Measurements from ENCODE around the gene SOX4. TPM values are rescaled to one million over a fixed set of nuclear protein-coding genes. Genes with fewer than 3 reads are reported as not detected.

SOX4 gene
- total RNA-seq, 6 experiments from 2014 or later: 0.81 to 22.5 (median 2.4) TPM

- ATAC-seq: no peak
- intact Hi-C loops (cut with DNase I): no loop called here
These were observed 11.6 kb downstream of the SOX4 start for GRCh38 chr6:21605166-21605565.

GRCh38 chr6:21608601-21609000, 15.1 kb downstream of the SOX4 start:
- Histone ChIP-seq H3K4me3 (no peak overlapping the region), H3K4me1 (no peaks in the 10 kb centered on the region), H3K27ac (no peak overlapping the region), H3K36me3 (no peaks in the 10 kb centered on the region), H3K27me3 (no peaks in the 10 kb centered on the region), H3K9me3 (no peaks in the 10 kb centered on the region)
- ATAC-seq (no peak), DNase-seq (no peak)
- intact Hi-C loops (cut with DNase I): no loop called here
- TF ChIP-seq POLR2A (IDR thresholded peaks at IDR 0.05): no peak
- TF ChIP-seq CTCF (IDR thresholded peaks at IDR 0.05): no peak
- WGBS (ENCODE audit: insufficient coverage, low coverage, low lambda C conversion rate, missing lambda C conversion rate): 74% methylated on average over 8 of the region's 10 CpGs

More at GRCh38 chr6:21605166-21605565, 11.6 kb downstream of the SOX4 start:
- DNase-seq: no peak
- H3K9me3 ChIP-seq: no peaks in the 10 kb centered on the region
- no peak overlapping the region for H3K4me3 ChIP-seq
- H3K36me3 ChIP-seq: no peaks in the 10 kb centered on the region
- TF ChIP-seq POLR2A (IDR thresholded peaks at IDR 0.05): no peak
- TF ChIP-seq CTCF (IDR thresholded peaks at IDR 0.05): no peak
- no peaks in the 10 kb centered on the region for H3K27me3 ChIP-seq
- H3K4me1 ChIP-seq: no peaks in the 10 kb centered on the region
- no peak overlapping the region for H3K27ac ChIP-seq
- 82% methylated on average over 4 of the region's 4 CpGs for WGBS (ENCODE audit: insufficient coverage, low coverage, low lambda C conversion rate, missing lambda C conversion rate)

- WGBS (ENCODE audit: insufficient coverage, low coverage, low lambda C conversion rate, missing lambda C conversion rate): no CpG with 5 or more reads among the region's 28 CpGs
- no peak for DNase-seq
These were observed 16.4 kb downstream of the SOX4 start for GRCh38 chr6:21609881-21610329.

GRCh38 chr6:21610341-21610740, 16.8 kb downstream of the SOX4 start:
- no CpG with 5 or more reads among the region's 5 CpGs for WGBS (ENCODE audit: insufficient coverage, low coverage, low lambda C conversion rate, missing lambda C conversion rate)
- intact Hi-C loops (cut with DNase I): no loop called here
- TF ChIP-seq CTCF (IDR thresholded peaks at IDR 0.05): no peak
- no peak for TF ChIP-seq POLR2A (IDR thresholded peaks at IDR 0.05)

More at GRCh38 chr6:21609881-21610329, 16.4 kb downstream of the SOX4 start:
- intact Hi-C loops (cut with DNase I): no loop called here
- TF ChIP-seq POLR2A (IDR thresholded peaks at IDR 0.05) (no peak), CTCF (IDR thresholded peaks at IDR 0.05) (no peak)
- H3K27ac ChIP-seq: no peak overlapping the region
- no peaks in the 10 kb centered on the region for H3K4me1 ChIP-seq
- no peaks in the 10 kb centered on the region for H3K27me3 ChIP-seq
- no peak for ATAC-seq
- no peaks in the 10 kb centered on the region for H3K9me3 ChIP-seq
- no peak overlapping the region for H3K4me3 ChIP-seq
- H3K36me3 ChIP-seq: no peaks in the 10 kb centered on the region

GRCh38 chr6:21611485-21611884, 17.9 kb downstream of the SOX4 start:
- H3K36me3 ChIP-seq: no peaks in the 10 kb centered on the region
- 83% methylated on average over 2 of the region's 3 CpGs for WGBS (ENCODE audit: insufficient coverage, low coverage, low lambda C conversion rate, missing lambda C conversion rate)
- no peaks in the 10 kb centered on the region for H3K4me1 ChIP-seq
- intact Hi-C loops (cut with DNase I): no loop called here
- ATAC-seq (no peak), DNase-seq (no peak)
- no peak for TF ChIP-seq CTCF (IDR thresholded peaks at IDR 0.05)
- TF ChIP-seq POLR2A (IDR thresholded peaks at IDR 0.05): no peak
- no peak overlapping the region for H3K4me3 ChIP-seq
- no peaks in the 10 kb centered on the region for H3K9me3 ChIP-seq
- H3K27me3 ChIP-seq: no peaks in the 10 kb centered on the region
- H3K27ac ChIP-seq: no peak overlapping the region

More at GRCh38 chr6:21610341-21610740, 16.8 kb downstream of the SOX4 start:
- Histone ChIP-seq H3K4me3 (no peak overlapping the region), H3K27ac (no peak overlapping the region), H3K36me3 (no peaks in the 10 kb centered on the region), H3K9me3 (no peaks in the 10 kb centered on the region), H3K27me3 (no peaks in the 10 kb centered on the region), H3K4me1 (no peaks in the 10 kb centered on the region)
- DNase-seq: no peak
- ATAC-seq: no peak

Data from right lobe of liver (tissue), 6 donors.